SK-N-MC (cell line): ENCODE measurements around the gene PIGBOS1.

Experiments used
- DNase-seq: peaks from one replicate; pipeline ENCODE4 v3.0.0-alpha.2; 2011; ENCODE audit warnings: low read depth, low spot score
- H3K27ac ChIP-seq: fragments of 200-600 bp; sonication (generic); 2 replicates; pipeline ENCODE4 v1.5.1; 2016; ENCODE audit warnings: mixed run types
- H3K36me3 ChIP-seq: fragments of 200-600 bp; sonication (generic); 2 replicates; pipeline ENCODE4 v1.6.1; 2017; ENCODE audit warnings: antibody characterized with exemption, low read length, mixed read lengths; ENCODE audit not compliant: insufficient read depth
- H3K4me3 ChIP-seq: fragments of 200-600 bp; sonication (generic); 2 replicates; pipeline ENCODE4 v1.5.1; 2016
- H3K9ac ChIP-seq: fragments of 200-600 bp; sonication (generic); 2 replicates; pipeline ENCODE4 v1.8.0; 2017; ENCODE audit warnings: mixed run types, mixed read lengths; ENCODE audit not compliant: insufficient read length
- H3K9me3 ChIP-seq: fragments of 200-600 bp; sonication (generic); 2 replicates; pipeline ENCODE4 v1.6.1; 2017; ENCODE audit warnings: low read depth, mild to moderate bottlenecking, antibody characterized with exemption, low read length, moderate library complexity, mixed read lengths
- EZH2 ChIP-seq: fragments of 200-600 bp; sonication (generic); IDR thresholded peaks from one replicate; pipeline ENCODE4 v1.6.1; 2017; ENCODE audit warnings: antibody characterized with exemption
- FOXP2 ChIP-seq: optimal IDR thresholded peaks from 2 replicates; pipeline ENCODE3; 2011; ENCODE audit warnings: mild to moderate bottlenecking, moderate library complexity; ENCODE audit not compliant: insufficient read depth; ENCODE audit errors: extremely low read length, control extremely low read depth
- POLR2AphosphoS5 ChIP-seq: IDR thresholded peaks from 2 replicates; pipeline ENCODE4 v1.6.1; 2012; ENCODE audit warnings: mild to moderate bottlenecking, low read depth, low read length, borderline replicate concordance

The PIGBOS1 gene, protein sequence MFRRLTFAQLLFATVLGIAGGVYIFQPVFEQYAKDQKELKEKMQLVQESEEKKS

DNA sequence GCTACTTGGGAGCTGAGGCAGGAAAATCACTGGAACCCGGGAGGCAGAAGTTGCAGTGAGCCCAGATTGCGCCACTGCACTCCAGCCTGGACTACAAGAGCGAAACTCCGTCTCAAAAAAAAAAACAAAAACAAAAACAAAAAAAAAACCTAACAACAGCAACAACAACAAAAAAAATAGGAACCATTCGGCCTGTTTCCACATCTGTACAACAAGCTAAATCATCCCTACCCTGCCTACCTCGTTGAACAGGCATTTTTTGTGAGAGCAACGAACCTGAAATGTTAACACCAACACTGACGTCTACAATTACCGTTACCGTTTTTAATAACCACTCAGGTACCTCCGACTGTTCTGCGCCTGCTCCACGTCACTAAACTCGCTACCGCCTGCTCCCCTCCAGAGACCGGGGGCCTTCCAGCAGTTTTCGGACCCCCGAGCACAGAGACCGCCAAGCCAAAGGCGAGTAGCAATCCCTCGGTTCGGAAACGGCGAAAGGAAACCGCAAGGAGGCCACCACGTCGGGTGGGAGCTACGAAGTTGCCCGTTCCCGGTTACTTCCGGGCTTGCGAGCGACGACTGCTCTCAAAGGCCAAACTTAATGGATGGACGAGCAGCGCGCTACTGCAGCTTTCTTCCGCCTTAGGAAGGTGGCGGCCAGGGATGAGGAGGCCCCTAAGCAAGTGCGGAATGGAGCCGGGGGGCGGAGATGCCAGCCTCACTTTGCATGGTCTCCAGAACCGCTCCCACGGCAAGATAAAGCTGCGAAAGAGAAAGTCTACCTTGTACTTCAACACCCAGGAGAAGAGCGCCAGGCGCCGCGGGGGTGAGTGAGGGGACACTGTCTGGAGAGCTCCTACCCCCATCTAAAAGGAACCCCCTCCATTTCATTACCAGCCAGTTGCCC, at the start of gene PIGBOS1, which contains the start of gene PIGB:
TSS of gene PIGBOS1 (minus strand) at position 536 of the 907 bp plus-strand sequence. CDS start 1,331 bp downstream, outside the sequence.
TSS of gene PIGB (plus strand) at position 635 of the 907 bp plus-strand sequence. CDS start at position 664, 29 bp downstream.
- DNase-seq = peak; percentile 30
- Histone ChIP-seq H3K4me3 (peak within 1 kb of the TSS; percentile 98), H3K27ac (peak within 1 kb of the TSS; percentile 86), H3K9me3 (no peaks in the 10 kb centered on the region), H3K36me3 (no peaks in the 10 kb centered on the region), H3K9ac (peak within 1 kb of the TSS; percentile 97)
- peak; percentile 85 for TF ChIP-seq POLR2AphosphoS5
- TF ChIP-seq EZH2 = no peak
- peak; percentile 9 for TF ChIP-seq FOXP2

DNA sequence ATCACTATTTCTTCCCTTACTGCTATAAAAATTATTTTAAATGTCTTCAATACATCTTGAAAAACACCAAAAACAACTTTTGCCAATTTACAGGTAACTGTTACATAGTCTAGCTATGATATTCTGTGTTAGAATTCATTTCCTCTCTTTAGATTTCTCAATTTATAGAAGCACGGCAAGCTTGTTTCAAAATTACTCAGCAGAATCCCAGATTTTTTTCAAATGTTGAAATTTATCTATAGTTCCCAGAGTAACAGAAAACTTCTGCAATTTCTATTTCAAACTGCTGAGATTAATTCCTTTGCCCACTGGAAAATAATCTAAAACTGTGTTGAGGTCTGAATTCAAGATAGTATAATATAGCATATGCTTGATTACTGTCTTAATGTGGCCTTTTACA, 48.1 kb upstream of the PIGBOS1 start:
- Histone ChIP-seq H3K9ac (no peak overlapping the region), H3K36me3 (no peaks in the 10 kb centered on the region), H3K9me3 (no peaks in the 10 kb centered on the region), H3K27ac (no peak overlapping the region), H3K4me3 (no peak overlapping the region)
- no peak for DNase-seq
- TF ChIP-seq POLR2AphosphoS5 (no peak), EZH2 (no peak), FOXP2 (no peak)

DNA sequence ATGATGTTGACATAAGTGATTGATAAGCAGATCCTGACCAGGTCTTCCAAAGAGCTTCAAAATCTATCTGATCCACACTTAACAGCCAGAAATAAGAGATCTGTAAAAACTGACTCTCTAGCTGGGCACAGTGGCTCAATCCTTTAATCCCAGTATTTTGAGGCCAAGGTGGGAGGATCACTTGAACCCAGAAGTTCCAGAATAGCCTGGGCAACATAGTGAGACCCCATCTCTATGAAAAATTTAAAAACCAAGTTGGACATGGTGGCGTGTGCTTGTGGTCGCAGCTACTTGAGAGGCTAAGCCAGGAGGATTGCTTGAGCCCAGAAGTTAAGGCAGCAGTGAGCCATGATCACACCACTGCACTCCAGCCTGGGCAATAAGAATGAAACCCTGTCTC, 43.7 kb upstream of the PIGBOS1 start:
- Histone ChIP-seq H3K27ac (no peak overlapping the region), H3K36me3 (no peaks in the 10 kb centered on the region)
- TF ChIP-seq EZH2 (no peak), POLR2AphosphoS5 (no peak), FOXP2 (no peak)

DNA sequence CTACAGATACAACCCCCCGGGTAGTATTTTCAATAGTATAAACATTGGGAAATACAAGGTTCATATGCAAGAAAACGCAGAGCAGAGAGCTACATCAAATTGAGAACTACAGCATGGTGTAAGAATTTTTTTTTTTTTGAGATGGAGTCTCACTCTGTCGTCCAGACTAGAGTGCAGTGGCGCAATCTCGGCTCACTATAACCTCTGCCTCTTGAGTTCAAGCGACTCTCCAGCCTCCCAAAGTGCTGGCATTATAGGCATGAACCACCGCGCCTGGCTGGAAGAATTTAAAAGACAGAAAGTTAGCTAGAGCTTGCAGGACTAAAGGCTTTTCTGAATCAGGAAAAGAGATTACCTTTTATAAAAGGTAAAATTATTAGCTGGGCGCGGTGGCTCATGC, 42.1 kb upstream of the PIGBOS1 start:
- no peak for DNase-seq
- Histone ChIP-seq H3K9ac (no peak overlapping the region), H3K27ac (no peak overlapping the region), H3K4me3 (no peak overlapping the region), H3K9me3 (no peaks in the 10 kb centered on the region), H3K36me3 (no peaks in the 10 kb centered on the region)
- TF ChIP-seq POLR2AphosphoS5 (no peak), FOXP2 (no peak)

More for the DNA sequence above, 43.7 kb upstream of the PIGBOS1 start:
- Histone ChIP-seq H3K4me3 (no peak overlapping the region), H3K9me3 (no peaks in the 10 kb centered on the region), H3K9ac (no peak overlapping the region)
- no peak for DNase-seq

DNA sequence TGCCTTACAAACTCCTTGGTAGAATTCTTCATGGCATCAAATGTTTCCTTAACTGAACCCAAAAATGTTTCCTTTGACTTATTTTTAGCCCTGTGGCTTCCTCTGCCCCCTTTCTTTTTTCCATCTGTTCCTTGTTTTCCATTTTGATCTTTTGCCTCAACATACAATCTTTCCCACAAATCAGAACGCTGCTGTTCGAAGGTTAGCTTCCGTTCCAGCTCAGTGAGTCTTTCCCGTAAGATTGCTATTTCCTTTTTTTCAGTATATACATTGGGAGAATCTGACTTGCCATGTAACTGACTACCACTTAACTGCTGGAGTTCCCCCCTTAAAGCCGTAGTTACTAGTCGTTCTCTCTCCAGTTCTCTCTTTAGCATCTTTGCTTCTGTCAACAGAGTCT, 41.3 kb upstream of the PIGBOS1 start:
- no peak for TF ChIP-seq EZH2
- TF ChIP-seq FOXP2 = no peak
- no peak for TF ChIP-seq POLR2AphosphoS5
- no peak overlapping the region for H3K27ac ChIP-seq

DNA sequence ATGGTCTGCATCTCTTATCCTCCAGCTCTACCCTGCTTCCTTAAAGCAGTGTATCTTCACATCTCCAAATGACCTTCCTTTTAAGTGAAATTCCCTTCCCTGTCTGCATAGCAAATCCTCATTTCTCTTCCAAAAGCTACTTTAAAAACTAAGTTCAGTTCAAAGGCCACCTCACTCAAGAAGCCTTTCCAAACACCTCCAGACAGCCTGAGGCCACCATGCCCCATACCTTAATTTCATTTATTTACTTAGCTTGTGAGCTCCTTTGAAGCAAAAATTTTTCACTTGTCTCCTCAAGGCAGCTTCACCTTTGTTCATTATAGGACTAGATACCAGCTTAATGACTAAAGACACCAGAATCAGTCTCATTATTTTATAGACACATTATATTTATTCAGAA, 39.5 kb upstream of the PIGBOS1 start:
- H3K36me3 ChIP-seq = no peaks in the 10 kb centered on the region
- DNase-seq = no peak
- H3K4me3 ChIP-seq = no peak overlapping the region
- no peak overlapping the region for H3K27ac ChIP-seq
- TF ChIP-seq EZH2 (no peak), FOXP2 (no peak), POLR2AphosphoS5 (no peak)
- no peaks in the 10 kb centered on the region for H3K9me3 ChIP-seq
- no peak overlapping the region for H3K9ac ChIP-seq

More for the DNA sequence above, 41.3 kb upstream of the PIGBOS1 start:
- H3K4me3 ChIP-seq = no peak overlapping the region
- H3K9ac ChIP-seq = no peak overlapping the region
- no peak for DNase-seq
- no peaks in the 10 kb centered on the region for H3K9me3 ChIP-seq
- no peaks in the 10 kb centered on the region for H3K36me3 ChIP-seq

DNA sequence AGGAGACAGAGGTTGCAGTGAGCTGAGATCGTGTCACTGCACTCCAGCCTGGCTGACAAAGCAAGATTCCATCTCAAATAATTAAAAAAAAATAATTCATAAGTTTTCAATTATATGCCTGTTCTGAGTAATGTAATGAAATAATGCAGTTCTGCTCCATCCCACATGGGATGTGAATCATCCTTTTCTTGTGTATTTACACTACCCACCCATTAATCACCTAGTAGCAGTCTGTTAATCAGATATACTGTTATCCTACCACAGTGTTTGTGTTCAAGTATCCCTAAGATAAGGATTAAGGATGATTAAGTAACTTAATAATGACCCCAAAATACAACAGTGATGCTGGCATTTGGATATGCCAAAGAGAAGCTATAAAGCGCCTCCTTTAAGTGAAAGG, 38.9 kb upstream of the PIGBOS1 start:
- Histone ChIP-seq H3K9me3 (no peaks in the 10 kb centered on the region), H3K4me3 (no peak overlapping the region), H3K27ac (no peak overlapping the region), H3K9ac (no peak overlapping the region), H3K36me3 (no peaks in the 10 kb centered on the region)
- TF ChIP-seq POLR2AphosphoS5 = no peak
- no peak for TF ChIP-seq EZH2
- TF ChIP-seq FOXP2 = no peak
- DNase-seq = no peak

DNA sequence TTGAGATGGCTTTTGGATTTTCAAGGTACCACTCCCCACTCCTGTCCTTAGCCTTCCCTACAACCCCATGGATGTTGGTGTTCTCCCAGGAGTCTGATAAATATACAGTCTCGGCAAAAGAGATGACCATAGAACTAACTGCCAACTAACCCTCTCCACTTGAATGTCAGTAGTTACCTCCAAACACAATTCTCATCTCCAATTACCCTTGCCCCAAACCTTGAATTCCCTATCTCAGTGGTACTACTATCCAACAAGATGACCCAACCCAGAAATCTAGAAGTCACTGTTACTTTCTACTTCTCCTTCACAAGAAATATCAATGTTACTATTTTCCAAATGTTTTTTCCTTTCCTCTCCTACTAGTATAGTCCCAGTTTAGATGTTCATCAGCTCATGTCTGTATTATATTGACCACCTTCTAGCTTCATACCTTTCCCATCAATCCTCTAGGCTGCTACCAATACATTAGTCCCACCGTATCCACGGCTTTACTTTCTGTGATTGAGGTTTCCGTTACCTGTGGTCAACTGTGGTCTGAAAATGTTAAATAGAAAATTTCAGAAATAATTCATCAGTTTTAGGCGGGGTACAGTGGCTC, 38.2 kb upstream of the PIGBOS1 start:
- H3K4me3 ChIP-seq = no peak overlapping the region
- no peak overlapping the region for H3K27ac ChIP-seq
- no peaks in the 10 kb centered on the region for H3K36me3 ChIP-seq
- H3K9me3 ChIP-seq = no peaks in the 10 kb centered on the region
- no peak for TF ChIP-seq EZH2
- TF ChIP-seq FOXP2 = no peak
- no peak for TF ChIP-seq POLR2AphosphoS5
- no peak overlapping the region for H3K9ac ChIP-seq
- DNase-seq = no peak
